WTC11 (cell line): ENCODE measurements around the gene WDR1. TPM values are rescaled to one million over a fixed set of nuclear protein-coding genes. Genes with fewer than 3 reads are reported as not detected.

Experiments
- ATAC-seq: fragments of 200-7000 bp; cut with Tn5 transposase; 2 replicates; pipeline ENCODE4 v1.10.0; 2021; ENCODE audit warnings: mild to moderate bottlenecking, moderate library complexity
- CTCF ChIA-PET: fragments of 300-600 bp; sonication (Branson Sonifier 250); formaldehyde crosslinking; loops from one replicate; lab custom pipeline; 2021; ENCODE audit warnings: antibody characterized with exemption; lab: Charles Lee
- POLR2A ChIA-PET: fragments of 350-600 bp; sonication (Branson Sonifier 250); formaldehyde crosslinking; loops from one replicate; lab custom pipeline; 2021; ENCODE audit warnings: antibody characterized with exemption; lab: Charles Lee
- DNase-seq: peaks from one replicate; pipeline ENCODE4 v3.0.0; 2021; ENCODE audit warnings: low spot score
- H3K27ac Mint-ChIP-seq: 2 replicates; pipeline ENCODE4 v1.8.0; 2021; ENCODE audit warnings: mixed read lengths
- H3K27me3 Mint-ChIP-seq: 2 replicates; pipeline ENCODE4 v1.8.0; 2021; ENCODE audit warnings: low read depth, mild to moderate bottlenecking, moderate library complexity, mixed read lengths
- H3K36me3 Mint-ChIP-seq: 2 replicates; pipeline ENCODE4 v1.8.0; 2021; ENCODE audit warnings: mixed read lengths
- H3K4me1 Mint-ChIP-seq: 2 replicates; pipeline ENCODE4 v1.8.0; 2022; ENCODE audit warnings: mixed read lengths
- H3K4me3 Mint-ChIP-seq: 2 replicates; pipeline ENCODE4 v1.8.0; 2021; ENCODE audit warnings: mild to moderate bottlenecking, moderate library complexity, mixed read lengths
- H3K9me3 Mint-ChIP-seq: 2 replicates; pipeline ENCODE4 v1.8.0; 2021; ENCODE audit warnings: mixed read lengths
- EMX1 ChIP-seq: fragments of 250-450 bp; sonication (Bioruptor Pico); IDR thresholded peaks from 2 replicates; pipeline ENCODE4 v1.8.0; 2021; ENCODE audit warnings: mild to moderate bottlenecking
- ESRRA ChIP-seq: sonication (generic); formaldehyde crosslinking; IDR thresholded peaks from 2 replicates; pipeline ENCODE4 v1.8.1; 2022; ENCODE audit warnings: mild to moderate bottlenecking, missing genetic modification reagents, borderline replicate concordance
- GABPB1 ChIP-seq: sonication (generic); formaldehyde crosslinking; IDR thresholded peaks from 2 replicates; pipeline ENCODE4 v1.8.1; 2023; ENCODE audit warnings: mild to moderate bottlenecking, missing genetic modification reagents
- JAZF1 ChIP-seq: fragments of 250-450 bp; sonication (Bioruptor Pico); IDR thresholded peaks from 2 replicates; pipeline ENCODE4 v1.9.0; 2021; ENCODE audit warnings: moderate library complexity, mild to moderate bottlenecking, inconsistent platforms
- KAT7 ChIP-seq: sonication (generic); formaldehyde crosslinking; IDR thresholded peaks from 2 replicates; pipeline ENCODE4 v1.8.1; 2023; ENCODE audit warnings: missing genetic modification reagents, mild to moderate bottlenecking, borderline replicate concordance
- PRRX2 ChIP-seq: fragments of 250-450 bp; sonication (Bioruptor Pico); IDR thresholded peaks from 2 replicates; pipeline ENCODE4 v1.8.0; 2021; ENCODE audit warnings: mild to moderate bottlenecking
- RORB ChIP-seq: fragments of 250-450 bp; sonication (Bioruptor Pico); IDR thresholded peaks from 2 replicates; pipeline ENCODE4 v1.9.0; 2021; ENCODE audit warnings: mild to moderate bottlenecking
- SMAD4 ChIP-seq: sonication (generic); formaldehyde crosslinking; IDR thresholded peaks from 2 replicates; pipeline ENCODE4 v1.8.0; 2022; ENCODE audit warnings: mild to moderate bottlenecking, missing genetic modification reagents
- TP53 ChIP-seq: sonication (generic); formaldehyde crosslinking; IDR thresholded peaks from 2 replicates; pipeline ENCODE4 v1.8.1; 2023; ENCODE audit warnings: mild to moderate bottlenecking, missing genetic modification reagents
- ZBTB21 ChIP-seq: sonication (generic); formaldehyde crosslinking; IDR thresholded peaks from 2 replicates; pipeline ENCODE4 v1.8.1; 2023; ENCODE audit warnings: mild to moderate bottlenecking, missing genetic modification reagents, borderline replicate concordance
- ZNF232 ChIP-seq: sonication (generic); formaldehyde crosslinking; IDR thresholded peaks from 2 replicates; pipeline ENCODE4 v1.8.0; 2022; ENCODE audit warnings: mild to moderate bottlenecking, missing genetic modification reagents
- ZNF396 ChIP-seq: fragments of 250-450 bp; sonication (Bioruptor Pico); IDR thresholded peaks from 2 replicates; pipeline ENCODE4 v1.8.0; 2021; ENCODE audit warnings: mild to moderate bottlenecking, moderate library complexity, borderline replicate concordance
- ZNF671 ChIP-seq: fragments of 250-450 bp; sonication (Bioruptor Pico); IDR thresholded peaks from 2 replicates; pipeline ENCODE4 v1.8.0; 2021; ENCODE audit warnings: mild to moderate bottlenecking
- total RNA-seq: library from RNA; stranded (reverse); gene quantifications from 3 replicates; pipeline ENCODE4 v1.2.3, GENCODE V29; 2021
- TF ChIP-seq, protein P1 (sequence below): sonication (generic); formaldehyde crosslinking; IDR thresholded peaks from 2 replicates; pipeline ENCODE4 v1.8.1; 2022; ENCODE audit warnings: missing genetic modification reagents, borderline replicate concordance
- TF ChIP-seq, protein P2 (sequence below): sonication (generic); formaldehyde crosslinking; IDR thresholded peaks from 2 replicates; pipeline ENCODE4 v1.8.1; 2023; ENCODE audit warnings: mild to moderate bottlenecking, moderate library complexity, missing genetic modification reagents
- TF ChIP-seq, protein P3 (sequence below): sonication (generic); formaldehyde crosslinking; IDR thresholded peaks from 2 replicates; pipeline ENCODE4 v1.8.0; 2022; ENCODE audit warnings: mild to moderate bottlenecking, missing genetic modification reagents
- TF ChIP-seq, protein P4 (sequence below): sonication (generic); formaldehyde crosslinking; IDR thresholded peaks from 2 replicates; pipeline ENCODE4 v1.8.1; 2022; ENCODE audit warnings: mild to moderate bottlenecking, missing genetic modification reagents, moderate library complexity, borderline replicate concordance
- TF ChIP-seq, protein P5 (sequence below): fragments of 200-600 bp; IDR thresholded peaks from 2 replicates; pipeline ENCODE4 v1.8.0; 2022; ENCODE audit warnings: antibody characterized with exemption
- TF ChIP-seq, protein P6 (sequence below): sonication (generic); formaldehyde crosslinking; conservative IDR thresholded peaks from 2 replicates; pipeline ENCODE4 v1.8.1; 2023; ENCODE audit warnings: mild to moderate bottlenecking, low read depth, missing genetic modification reagents, moderate library complexity
- TF ChIP-seq, protein P7 (sequence below): sonication (generic); formaldehyde crosslinking; IDR thresholded peaks from 2 replicates; pipeline ENCODE4 v1.8.1; 2023; ENCODE audit warnings: mild to moderate bottlenecking, missing genetic modification reagents
- TF ChIP-seq, protein P8 (sequence below): sonication (generic); formaldehyde crosslinking; IDR thresholded peaks from 2 replicates; pipeline ENCODE4 v1.8.1; 2022; ENCODE audit warnings: low read depth, mild to moderate bottlenecking, moderate library complexity, missing genetic modification reagents, borderline replicate concordance

Gene WDR1
- total RNA-seq, 1 experiment from 2014 or later, result 288 TPM

DNA sequence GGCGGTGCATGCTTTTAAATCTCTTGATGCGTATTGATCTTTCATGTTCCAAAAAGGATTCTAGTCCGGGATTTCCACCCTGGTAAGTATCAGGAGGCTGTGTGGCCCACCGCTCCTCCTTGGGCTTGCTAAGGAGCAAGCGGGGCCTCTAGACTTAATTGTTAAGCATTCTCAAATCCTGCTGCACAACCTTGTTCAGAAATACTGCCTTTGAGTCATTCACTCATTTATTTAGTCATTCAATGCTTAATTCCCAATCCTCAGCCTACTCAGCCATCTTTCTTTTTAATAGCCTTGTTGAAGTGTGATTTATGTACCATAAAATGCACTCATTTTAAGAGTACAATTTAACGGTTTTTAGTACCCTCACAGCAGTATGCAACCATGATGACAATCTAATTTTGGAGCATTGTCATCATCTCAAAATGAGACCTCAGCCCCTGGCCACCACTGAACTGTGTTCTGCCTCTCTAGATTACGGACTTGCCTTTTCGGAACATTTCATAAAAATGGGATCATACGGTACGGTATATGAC lies 79.7 kb downstream of the WDR1 start (continued):
- TF ChIP-seq ESRRA (CRISPR knock-in tag), result no peak
- TF ChIP-seq, protein P1, sequence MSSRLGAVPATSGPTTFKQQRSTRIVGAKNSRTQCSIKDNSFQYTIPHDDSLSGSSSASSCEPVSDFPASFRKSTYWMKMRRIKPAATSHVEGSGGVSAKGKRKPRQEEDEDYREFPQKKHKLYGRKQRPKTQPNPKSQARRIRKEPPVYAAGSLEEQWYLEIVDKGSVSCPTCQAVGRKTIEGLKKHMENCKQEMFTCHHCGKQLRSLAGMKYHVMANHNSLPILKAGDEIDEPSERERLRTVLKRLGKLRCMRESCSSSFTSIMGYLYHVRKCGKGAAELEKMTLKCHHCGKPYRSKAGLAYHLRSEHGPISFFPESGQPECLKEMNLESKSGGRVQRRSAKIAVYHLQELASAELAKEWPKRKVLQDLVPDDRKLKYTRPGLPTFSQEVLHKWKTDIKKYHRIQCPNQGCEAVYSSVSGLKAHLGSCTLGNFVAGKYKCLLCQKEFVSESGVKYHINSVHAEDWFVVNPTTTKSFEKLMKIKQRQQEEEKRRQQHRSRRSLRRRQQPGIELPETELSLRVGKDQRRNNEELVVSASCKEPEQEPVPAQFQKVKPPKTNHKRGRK (CRISPR knock-in tag), result no peak
- TF ChIP-seq, protein P2, sequence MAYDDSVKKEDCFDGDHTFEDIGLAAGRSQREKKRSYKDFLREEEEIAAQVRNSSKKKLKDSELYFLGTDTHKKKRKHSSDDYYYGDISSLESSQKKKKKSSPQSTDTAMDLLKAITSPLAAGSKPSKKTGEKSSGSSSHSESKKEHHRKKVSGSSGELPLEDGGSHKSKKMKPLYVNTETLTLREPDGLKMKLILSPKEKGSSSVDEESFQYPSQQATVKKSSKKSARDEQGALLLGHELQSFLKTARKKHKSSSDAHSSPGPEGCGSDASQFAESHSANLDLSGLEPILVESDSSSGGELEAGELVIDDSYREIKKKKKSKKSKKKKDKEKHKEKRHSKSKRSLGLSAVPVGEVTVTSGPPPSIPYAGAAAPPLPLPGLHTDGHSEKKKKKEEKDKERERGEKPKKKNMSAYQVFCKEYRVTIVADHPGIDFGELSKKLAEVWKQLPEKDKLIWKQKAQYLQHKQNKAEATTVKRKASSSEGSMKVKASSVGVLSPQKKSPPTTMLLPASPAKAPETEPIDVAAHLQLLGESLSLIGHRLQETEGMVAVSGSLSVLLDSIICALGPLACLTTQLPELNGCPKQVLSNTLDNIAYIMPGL (CRISPR knock-in tag), result no peak
- TF ChIP-seq, protein P3, sequence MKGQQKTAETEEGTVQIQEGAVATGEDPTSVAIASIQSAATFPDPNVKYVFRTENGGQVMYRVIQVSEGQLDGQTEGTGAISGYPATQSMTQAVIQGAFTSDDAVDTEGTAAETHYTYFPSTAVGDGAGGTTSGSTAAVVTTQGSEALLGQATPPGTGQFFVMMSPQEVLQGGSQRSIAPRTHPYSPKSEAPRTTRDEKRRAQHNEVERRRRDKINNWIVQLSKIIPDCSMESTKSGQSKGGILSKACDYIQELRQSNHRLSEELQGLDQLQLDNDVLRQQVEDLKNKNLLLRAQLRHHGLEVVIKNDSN (CRISPR knock-in tag), result no peak
- TF ChIP-seq PRRX2 (CRISPR knock-in tag), result no peak

DNA sequence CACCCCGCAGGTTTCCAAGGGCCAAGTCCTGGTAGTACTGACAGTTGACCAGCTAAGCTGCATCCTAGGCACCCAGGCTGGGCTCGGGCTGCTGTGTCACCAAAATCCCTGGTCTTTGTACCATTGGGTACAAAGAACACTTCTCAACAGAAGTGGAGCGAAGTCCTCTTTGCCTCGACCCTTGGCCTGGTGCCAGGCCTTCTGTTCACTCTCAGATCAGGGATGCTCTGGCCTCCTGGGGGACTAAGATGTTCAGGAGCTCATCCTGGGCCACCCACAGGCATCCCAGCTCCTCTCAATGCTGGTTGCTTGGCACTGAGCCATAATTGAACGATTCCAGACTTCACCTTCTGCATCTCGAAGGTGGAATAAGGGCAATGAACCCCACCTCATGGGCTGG lies 81.5 kb downstream of the WDR1 start:
- TF ChIP-seq, protein P4, sequence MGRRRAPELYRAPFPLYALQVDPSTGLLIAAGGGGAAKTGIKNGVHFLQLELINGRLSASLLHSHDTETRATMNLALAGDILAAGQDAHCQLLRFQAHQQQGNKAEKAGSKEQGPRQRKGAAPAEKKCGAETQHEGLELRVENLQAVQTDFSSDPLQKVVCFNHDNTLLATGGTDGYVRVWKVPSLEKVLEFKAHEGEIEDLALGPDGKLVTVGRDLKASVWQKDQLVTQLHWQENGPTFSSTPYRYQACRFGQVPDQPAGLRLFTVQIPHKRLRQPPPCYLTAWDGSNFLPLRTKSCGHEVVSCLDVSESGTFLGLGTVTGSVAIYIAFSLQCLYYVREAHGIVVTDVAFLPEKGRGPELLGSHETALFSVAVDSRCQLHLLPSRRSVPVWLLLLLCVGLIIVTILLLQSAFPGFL (CRISPR knock-in tag), result no peak
- TF ChIP-seq, protein P5, sequence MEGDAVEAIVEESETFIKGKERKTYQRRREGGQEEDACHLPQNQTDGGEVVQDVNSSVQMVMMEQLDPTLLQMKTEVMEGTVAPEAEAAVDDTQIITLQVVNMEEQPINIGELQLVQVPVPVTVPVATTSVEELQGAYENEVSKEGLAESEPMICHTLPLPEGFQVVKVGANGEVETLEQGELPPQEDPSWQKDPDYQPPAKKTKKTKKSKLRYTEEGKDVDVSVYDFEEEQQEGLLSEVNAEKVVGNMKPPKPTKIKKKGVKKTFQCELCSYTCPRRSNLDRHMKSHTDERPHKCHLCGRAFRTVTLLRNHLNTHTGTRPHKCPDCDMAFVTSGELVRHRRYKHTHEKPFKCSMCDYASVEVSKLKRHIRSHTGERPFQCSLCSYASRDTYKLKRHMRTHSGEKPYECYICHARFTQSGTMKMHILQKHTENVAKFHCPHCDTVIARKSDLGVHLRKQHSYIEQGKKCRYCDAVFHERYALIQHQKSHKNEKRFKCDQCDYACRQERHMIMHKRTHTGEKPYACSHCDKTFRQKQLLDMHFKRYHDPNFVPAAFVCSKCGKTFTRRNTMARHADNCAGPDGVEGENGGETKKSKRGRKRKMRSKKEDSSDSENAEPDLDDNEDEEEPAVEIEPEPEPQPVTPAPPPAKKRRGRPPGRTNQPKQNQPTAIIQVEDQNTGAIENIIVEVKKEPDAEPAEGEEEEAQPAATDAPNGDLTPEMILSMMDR, result no peak
- no peak for TF ChIP-seq TP53
- no peak for TF ChIP-seq JAZF1
- no peak for TF ChIP-seq KAT7 (CRISPR knock-in tag)
- TF ChIP-seq ZNF232 (CRISPR knock-in tag), result no peak
- no peak for TF ChIP-seq ZNF396 (CRISPR knock-in tag)
- no peak for TF ChIP-seq ZBTB21 (CRISPR knock-in tag)
- TF ChIP-seq SMAD4, result no peak
- TF ChIP-seq, protein P6, sequence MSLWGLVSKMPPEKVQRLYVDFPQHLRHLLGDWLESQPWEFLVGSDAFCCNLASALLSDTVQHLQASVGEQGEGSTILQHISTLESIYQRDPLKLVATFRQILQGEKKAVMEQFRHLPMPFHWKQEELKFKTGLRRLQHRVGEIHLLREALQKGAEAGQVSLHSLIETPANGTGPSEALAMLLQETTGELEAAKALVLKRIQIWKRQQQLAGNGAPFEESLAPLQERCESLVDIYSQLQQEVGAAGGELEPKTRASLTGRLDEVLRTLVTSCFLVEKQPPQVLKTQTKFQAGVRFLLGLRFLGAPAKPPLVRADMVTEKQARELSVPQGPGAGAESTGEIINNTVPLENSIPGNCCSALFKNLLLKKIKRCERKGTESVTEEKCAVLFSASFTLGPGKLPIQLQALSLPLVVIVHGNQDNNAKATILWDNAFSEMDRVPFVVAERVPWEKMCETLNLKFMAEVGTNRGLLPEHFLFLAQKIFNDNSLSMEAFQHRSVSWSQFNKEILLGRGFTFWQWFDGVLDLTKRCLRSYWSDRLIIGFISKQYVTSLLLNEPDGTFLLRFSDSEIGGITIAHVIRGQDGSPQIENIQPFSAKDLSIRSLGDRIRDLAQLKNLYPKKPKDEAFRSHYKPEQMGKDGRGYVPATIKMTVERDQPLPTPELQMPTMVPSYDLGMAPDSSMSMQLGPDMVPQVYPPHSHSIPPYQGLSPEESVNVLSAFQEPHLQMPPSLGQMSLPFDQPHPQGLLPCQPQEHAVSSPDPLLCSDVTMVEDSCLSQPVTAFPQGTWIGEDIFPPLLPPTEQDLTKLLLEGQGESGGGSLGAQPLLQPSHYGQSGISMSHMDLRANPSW (CRISPR knock-in tag), result no peak
- no peak for TF ChIP-seq GABPB1
- TF ChIP-seq ZNF671 (CRISPR knock-in tag), result no peak
- TF ChIP-seq, protein P7, sequence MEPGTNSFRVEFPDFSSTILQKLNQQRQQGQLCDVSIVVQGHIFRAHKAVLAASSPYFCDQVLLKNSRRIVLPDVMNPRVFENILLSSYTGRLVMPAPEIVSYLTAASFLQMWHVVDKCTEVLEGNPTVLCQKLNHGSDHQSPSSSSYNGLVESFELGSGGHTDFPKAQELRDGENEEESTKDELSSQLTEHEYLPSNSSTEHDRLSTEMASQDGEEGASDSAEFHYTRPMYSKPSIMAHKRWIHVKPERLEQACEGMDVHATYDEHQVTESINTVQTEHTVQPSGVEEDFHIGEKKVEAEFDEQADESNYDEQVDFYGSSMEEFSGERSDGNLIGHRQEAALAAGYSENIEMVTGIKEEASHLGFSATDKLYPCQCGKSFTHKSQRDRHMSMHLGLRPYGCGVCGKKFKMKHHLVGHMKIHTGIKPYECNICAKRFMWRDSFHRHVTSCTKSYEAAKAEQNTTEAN, result no peak
- TF ChIP-seq, protein P8, sequence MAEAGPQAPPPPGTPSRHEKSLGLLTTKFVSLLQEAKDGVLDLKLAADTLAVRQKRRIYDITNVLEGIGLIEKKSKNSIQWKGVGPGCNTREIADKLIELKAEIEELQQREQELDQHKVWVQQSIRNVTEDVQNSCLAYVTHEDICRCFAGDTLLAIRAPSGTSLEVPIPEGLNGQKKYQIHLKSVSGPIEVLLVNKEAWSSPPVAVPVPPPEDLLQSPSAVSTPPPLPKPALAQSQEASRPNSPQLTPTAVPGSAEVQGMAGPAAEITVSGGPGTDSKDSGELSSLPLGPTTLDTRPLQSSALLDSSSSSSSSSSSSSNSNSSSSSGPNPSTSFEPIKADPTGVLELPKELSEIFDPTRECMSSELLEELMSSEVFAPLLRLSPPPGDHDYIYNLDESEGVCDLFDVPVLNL (CRISPR knock-in tag), result no peak
- TF ChIP-seq EMX1 (CRISPR knock-in tag), result no peak
- TF ChIP-seq, protein P2 (CRISPR knock-in tag), result no peak
- TF ChIP-seq RORB (CRISPR knock-in tag), result no peak
- TF ChIP-seq PRRX2 (CRISPR knock-in tag), result no peak
- no peaks in the 10 kb centered on the region for H3K36me3 Mint-ChIP-seq
- no peaks in the 10 kb centered on the region for H3K9me3 Mint-ChIP-seq
- no peak overlapping the region for H3K4me3 Mint-ChIP-seq
- H3K27ac Mint-ChIP-seq, result no peak overlapping the region
- ChIA-PET POLR2A (interaction anchor here (0.6 kb wide), 1 partner anchor 82 kb away, joined by 5 read pairs; the partner anchor contains the start of gene WDR1), CTCF (interaction anchor here (1.3 to 1.5 kb wide), 3 partner anchors 16 to 332 kb away, joined by 3 to 5 read pairs (median 4); no protein-coding TSS in a partner anchor)
- H3K4me1 Mint-ChIP-seq, result 0 out of 2 replicates have a peak, but pooled peaks cover 6% of the 10 kb centered on the region
- DNase-seq (no peak), ATAC-seq (no peak)
- H3K27me3 Mint-ChIP-seq, result no peaks in the 10 kb centered on the region; the same call in 1 of the 2 replicates
